NCI-H1694 treated with DMSO at 0.1 percent for 48 hours (cell line): ENCODE results near the gene MVB12A.

ENCODE experiments used
- DNase-seq: peaks from one replicate; lab custom pipeline; 2025; lab: John Stamatoyannopoulos, UW

Gene MVB12A

DNA sequence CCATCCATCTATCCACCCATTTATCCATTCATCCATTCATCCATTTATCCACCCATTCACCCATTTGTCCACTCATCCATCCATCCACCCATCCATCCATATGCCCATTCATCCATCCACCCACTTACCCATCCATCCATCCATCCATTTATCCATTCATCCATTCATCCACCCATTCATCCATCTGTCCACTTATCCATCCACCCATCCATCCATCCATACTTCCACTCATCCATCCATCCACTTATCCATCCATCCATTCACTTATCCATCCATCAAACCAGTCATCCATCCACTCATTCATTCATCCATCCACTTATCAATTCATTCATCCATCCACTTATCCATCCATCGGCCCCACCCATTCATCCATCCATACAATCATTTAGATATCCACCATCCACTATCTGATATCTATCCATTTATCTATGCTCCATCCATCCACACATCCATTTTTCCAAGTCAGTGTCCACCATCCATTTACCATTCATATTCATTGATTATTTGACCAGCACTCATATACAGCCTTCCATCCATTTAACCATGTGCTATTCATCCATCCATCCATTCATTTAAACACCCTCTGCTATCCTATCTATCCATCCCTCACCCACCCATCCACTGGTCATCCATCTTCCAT, 25.8 kb downstream of the MVB12A start:
- DNase-seq: no peak

GRCh38 chr19:17447704-17448130, 27.9 kb downstream of the MVB12A start:
- DNase-seq: no peak

DNA sequence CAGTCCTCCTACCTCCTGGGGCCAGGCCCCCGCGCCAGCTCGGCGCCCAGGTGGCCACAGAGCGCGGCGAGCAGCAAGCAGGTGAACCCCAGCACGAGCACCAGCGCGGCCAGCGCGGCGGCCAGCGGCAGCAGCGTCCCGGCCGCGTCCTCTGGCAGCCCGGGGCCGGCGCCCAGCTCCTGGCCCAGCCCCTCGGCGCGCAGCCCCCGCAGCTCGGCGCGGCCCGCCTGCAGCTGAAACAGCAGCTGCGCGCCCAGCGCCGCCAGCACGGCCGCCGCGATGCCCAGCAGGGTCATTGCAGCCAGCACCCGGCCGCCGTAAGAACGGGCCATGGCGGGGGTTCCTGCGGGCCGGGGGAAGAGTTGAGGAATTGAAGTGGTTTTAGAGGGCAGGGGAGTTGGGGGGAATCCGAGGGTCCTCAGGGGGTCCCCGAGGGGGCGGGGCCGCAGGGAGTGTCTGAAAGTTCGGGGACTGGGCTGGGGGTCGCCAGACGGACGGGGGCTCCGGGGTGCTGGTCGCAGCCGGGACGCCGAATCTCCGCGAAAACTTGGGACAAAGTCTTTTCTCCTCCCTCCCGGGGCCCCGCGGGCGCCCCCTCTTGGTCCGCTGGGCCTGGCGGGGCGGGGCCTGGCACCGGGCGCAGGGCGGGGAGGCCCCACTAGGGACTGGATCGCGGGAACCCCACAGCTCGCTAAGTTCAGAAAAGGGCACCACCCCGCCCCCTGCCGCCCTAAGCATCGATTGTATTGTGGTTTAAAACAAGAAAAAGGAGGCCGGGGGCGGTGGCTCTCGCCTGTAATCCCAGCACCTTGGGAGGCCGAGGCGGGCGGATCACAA, 28.5 kb downstream of the MVB12A start, which contains the start of gene TMEM221:
TSS of gene TMEM221 (minus strand) at position 538 of the 837 bp plus-strand sequence. CDS start at position 332, 206 bp downstream.
- no peak for DNase-seq

- no peak for DNase-seq
These were observed 30.6 kb downstream of the MVB12A start for GRCh38 chr19:17450264-17451075.

DNA sequence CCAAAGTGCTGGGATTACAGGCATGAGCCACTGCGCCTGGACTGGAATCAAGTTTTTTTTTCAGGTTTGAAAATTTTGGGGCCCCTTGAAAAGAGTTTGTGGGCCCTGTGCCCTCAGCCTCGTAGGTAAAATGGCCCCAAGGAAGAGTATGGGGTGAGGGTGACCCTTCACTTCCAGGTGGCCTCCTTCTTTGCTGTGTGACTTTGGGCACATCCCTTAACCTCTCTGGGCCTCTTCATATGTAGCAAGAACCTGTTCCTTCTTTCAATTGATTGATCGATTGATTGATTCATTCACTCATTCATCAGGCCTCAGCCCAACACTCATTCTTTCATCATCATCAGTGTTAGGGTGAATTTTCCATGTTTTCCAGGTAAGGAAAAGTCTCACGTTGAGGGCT, 32.0 kb downstream of the MVB12A start:
- DNase-seq: no peak

DNA sequence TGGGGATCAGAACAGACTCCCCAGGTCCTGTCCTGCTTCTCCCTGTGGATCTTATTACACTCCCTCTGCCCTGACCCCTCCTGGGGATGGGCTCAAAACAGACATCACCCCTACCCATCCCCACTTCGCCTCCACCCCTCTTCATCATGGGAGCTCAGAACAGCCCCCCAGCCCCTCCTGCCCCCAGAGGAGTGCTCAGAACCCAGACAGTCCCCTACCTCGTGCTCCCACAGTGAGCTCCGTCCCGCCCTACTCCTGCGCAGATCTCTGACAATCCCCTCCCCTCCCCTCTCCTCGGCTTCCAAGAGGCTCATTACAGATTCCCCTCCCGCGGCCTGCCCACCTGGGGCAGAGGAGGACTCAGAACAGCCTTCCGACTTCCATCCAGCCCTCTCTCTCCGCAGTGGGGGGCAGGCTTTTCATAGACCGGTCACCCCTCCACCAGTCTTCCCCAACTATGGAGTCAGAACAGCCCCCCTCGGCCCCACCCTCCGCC, 34.8 kb downstream of the MVB12A start:
- no peak for DNase-seq

GRCh38 chr19:17455308-17456123, 35.7 kb downstream of the MVB12A start:
- no peak for DNase-seq

DNA sequence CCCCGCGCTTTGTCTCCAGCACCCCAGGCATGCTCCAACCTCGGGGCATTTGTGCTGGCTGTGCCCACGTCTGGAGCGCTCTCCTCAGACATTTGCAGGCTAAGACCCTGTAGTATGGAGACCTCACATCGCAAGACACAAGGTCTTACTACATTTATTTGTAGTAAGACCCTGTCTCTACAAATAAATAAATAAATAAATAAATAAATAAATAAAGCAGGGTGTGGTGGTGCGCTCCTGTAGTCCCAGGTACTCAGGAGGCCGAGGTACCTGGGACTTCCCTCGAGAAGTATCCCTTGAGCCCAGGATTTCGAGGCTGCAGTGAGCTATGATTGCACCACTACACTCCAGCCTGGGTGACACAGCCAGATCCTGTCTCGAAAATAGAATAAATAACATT, 36.3 kb downstream of the MVB12A start:
- no peak for DNase-seq

GRCh38 chr19:17457616-17458015, 37.8 kb downstream of the MVB12A start:
- no peak for DNase-seq

DNA sequence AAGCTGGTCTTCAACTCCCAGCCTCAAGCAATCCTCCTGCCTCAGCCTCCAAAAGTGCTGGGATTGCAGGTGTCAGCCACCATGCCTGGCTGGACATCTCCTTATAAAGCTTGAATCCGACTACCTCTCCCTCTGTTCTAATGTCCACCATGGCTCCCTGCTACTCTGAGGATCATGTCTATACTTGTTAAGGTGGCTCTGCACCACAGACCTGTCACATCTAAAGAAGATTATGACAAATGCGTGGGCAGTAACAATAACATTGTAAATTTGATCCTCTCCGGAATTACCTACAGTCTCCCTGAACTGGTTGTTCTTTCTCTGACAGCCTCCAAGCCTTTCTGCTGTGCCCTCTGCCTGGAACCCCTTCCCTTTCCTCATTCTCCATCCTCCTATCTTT, 39.1 kb downstream of the MVB12A start:
- no peak for DNase-seq

- no peak for DNase-seq
These were observed 40.8 kb downstream of the MVB12A start, which contains the start of gene NXNL1 for GRCh38 chr19:17460372-17461230. TSS of gene NXNL1 (minus strand) at chr19:17460926. CDS start at chr19:17460869, 57 bp downstream.

- no peak for DNase-seq
These were observed 46.6 kb downstream of the MVB12A start for GRCh38 chr19:17466487-17466850.

DNA sequence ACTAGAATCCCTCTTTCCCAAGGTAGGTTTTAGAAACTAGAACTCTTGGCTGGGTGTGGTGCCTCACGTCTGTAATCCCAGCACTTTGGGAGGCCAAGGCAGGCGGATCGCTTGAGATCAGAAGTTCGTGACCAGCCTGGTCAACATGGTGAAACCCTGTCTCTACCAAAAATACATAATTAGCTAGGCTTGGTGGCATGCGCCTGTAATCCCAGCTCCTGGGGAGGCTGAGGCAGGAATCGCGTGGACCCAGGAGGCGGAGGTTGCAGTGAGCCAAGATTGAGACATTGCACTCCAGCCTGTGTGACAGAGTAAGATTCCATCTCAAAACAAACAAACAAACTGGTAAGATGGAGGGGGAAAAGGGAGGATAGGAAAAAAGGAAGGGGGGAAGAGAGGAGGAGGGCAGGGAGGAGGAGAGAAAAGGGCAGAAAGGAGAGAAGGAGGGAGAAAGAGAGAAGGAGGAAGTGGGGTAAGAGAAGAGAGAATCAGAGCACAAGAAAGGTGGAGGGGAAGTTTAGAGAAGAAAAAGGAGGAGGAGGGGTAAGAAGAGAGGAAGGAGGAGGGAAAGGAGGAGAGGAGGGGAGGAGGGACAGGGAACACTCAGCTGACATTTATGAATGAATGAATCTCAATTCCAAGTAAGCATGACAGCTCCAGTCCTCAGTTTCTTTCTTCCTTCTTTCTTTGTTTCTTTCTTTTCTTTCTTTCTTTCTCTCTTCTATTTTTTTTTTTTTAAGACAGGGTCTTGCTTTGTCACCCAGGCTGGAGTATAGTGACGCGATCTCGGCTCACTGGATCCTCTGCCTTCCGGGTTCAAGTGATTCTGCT, 47.8 kb downstream of the MVB12A start:
- no peak for DNase-seq

GRCh38 chr19:17468302-17469091, 48.6 kb downstream of the MVB12A start:
- no peak for DNase-seq

DNA sequence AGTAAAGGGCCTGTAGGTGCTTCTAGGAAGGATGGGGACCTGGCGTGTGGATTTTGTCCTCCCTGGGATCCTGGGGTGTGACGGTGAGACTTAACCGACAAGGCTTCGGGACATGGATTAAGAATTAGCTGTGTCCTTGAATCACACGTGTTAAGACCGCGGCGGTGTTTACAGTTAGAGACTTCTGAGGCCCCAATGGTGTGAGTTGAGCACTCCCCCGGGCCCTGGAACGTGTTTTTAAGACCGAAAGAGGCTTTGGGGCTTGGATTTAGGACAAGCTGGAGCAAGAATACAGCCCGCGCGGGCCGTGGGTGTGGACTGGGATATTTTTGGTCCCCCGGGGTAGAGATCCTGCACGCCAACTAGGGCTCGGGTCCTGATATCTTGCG, 49.2 kb downstream of the MVB12A start:
- DNase-seq: no peak

DNA sequence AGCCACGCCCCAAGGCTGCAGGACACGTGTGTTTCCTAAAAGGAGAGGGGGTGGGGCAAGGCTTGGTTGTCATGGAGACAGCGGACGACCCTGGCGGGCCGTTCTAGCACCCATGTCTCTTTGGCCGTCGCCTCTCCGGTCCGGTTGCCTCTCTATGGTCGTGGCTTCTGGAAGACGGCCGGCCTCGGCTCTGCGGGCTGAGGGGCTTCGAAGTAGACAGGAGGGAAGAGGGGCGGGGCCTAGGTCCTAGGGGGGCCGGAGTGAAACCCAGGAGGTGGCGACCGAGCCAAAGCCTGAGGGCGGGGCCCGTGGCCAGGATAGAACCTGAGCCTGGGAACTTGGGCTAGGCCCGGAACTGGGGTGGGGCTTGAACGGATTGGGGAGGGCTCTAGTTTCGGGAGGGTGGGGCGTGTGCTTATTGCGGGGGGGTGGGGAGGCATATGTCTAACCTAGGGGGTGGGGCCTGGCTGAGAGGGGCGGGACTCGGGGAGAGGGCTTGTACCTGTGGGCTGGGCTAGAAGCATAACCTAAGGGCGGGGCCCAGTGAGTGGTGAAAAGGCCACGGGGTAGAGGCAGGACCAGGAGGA, 49.7 kb downstream of the MVB12A start:
- DNase-seq: peak; percentile 89

DNA sequence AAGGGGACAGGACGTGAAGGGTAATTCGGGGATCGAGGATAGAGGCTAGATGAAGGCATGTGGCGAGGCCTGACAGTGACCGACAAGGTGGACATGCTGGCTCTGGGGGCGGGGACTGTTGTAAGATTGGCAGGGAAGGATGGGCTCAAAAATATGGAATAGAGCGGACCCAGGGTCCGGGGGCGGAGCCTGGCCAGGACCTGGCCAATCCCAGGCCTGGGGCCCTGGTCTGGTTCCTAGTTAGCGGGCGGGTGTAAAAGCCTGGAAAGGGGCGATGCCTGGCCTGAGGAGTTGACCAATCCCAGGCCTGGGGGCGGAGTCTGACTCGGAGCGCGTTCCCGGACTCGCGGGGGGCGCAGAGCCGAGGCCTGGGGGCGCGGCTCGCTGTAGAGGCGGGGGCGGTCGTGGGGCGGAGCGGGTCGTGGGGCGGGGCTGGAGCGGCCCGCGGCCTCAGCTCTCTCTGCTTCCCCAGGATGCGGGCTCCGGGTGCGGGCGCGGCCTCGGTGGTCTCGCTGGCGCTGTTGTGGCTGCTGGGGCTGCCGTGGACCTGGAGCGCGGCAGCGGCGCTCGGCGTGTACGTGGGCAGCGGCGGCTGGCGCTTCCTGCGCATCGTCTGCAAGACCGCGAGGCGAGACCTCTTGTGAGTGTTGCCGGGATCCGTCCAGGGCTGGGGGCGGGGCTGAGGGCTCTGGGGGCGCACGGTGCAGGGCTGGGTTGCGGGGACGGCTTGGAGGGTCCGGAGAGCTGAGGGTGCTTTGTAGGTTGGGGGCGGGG, 50.4 kb downstream of the MVB12A start, which contains the start of gene SLC27A1:
TSS of gene SLC27A1 (plus strand) at position 457 of the 774 bp plus-strand sequence. CDS start at position 474, 17 bp downstream.
- peak; percentile 90 for DNase-seq
